Activated CD4-positive, alpha-beta T cell treated with anti-CD3 and anti-CD28 coated beads, Interleukin-2, amount 50 U/mL, for 48 hours (primary cell): Measurements from ENCODE around the gene SEMA7A.

Experiments
- DNase-seq, 2 experiments: peaks; one replicate each; pipeline ENCODE4 v3.0.0-alpha.2; 2020

The SEMA7A gene

DNA sequence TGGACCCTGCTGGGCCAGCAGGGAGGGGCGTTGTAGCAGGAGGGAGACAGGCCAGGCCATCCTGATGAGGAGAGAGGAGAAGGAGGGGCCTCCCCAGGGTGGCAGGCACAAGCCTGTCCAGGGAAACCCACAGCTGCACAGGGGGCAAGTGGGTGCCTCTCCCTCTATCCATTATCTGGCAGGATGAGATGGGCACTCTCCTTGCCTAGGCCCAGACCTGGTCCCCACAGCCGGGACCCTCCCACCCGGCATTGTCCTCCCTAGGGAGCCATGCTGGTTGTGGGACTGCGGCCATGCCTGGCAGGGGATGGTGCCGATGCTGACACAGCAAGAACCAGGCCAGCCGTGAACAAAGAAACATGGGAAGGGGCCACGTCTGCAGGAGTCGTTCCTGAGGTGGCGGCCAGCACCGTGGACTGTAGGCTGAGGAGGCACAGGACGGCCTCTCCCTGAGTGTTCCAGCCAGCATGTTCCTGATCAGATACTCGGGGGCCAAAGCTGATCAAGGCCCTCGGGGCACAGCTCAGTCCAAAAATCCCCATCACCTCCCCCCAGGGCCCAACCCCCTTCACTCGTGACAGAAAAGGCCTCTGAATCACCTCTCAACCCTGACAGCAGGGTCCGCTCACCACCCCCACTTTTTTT is 47.1 kb downstream of the SEMA7A start:
- DNase-seq: no peak

DNA sequence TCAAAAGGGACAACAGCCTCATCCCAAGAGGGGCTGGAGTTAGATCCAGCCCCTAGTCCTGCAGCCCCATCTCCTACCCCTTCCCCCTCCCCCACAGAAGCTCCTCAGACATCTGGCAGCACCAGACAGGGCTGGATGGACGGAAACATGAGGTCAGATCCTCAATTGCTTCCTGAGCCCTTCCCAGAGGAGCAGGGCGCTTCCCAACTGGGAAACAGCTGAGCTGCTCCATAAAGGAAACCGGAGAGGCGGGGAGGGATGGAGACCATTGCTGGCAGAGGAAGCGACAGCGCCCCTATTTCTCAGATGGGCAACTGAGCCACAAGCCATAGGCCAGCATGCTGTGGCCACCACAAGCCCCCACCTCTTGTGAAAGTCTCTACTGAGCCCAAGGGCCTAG is 48.0 kb downstream of the SEMA7A start:
- DNase-seq: no peak

DNA sequence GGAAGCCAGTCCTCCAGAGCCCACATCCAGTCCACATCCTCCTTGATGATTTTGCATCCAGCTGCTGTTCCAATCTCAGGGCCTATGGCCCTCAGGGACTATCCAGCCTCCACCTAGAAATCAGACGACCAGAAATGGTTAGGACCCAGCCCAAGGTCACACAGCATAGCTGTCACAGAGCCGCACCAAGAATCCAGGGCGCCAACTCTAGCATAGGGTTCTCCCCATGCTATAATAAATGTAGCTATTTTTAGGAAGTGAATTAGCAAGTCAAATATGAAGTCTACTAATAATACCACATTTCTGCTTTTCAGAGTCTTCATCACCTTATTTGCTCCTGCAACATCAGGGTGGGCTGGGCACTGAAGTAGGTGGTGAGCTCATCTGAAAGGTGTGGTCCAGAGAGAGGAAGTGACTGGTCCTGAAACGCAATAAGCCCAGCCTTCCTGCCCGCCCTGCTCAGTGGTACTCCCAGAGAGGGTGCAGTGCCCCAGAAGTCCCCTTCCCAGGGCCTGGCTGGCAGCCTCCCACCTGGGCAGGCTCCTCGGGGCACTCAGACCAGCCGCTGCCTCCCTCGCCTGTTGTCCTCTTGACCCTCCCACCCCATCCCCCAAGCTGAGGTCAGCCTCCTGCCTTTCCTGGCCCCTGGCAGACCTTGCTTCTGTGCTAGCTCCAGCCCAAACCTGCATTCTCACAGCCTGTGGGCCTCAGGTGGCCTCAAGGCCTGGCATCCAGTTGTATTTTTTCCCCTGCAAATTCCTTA is 48.7 kb downstream of the SEMA7A start:
- peak; percentile 71 to 77 for DNase-seq

DNA sequence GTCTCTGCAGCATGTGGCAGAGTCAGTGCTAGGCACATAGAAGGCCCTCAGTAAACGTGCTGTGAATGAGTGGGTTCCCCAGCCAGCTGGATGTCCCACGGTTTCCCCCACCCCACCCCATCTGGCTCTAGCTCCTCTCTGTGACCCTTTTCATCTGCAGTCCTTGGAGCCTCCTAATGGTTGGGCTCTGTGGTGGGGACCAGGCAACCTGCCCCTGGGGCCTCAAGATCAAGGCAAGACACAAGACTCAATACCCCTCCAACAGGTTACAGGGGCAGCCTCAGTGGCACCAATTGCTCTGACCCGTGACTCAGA is 49.2 kb downstream of the SEMA7A start:
- DNase-seq: no peak

DNA sequence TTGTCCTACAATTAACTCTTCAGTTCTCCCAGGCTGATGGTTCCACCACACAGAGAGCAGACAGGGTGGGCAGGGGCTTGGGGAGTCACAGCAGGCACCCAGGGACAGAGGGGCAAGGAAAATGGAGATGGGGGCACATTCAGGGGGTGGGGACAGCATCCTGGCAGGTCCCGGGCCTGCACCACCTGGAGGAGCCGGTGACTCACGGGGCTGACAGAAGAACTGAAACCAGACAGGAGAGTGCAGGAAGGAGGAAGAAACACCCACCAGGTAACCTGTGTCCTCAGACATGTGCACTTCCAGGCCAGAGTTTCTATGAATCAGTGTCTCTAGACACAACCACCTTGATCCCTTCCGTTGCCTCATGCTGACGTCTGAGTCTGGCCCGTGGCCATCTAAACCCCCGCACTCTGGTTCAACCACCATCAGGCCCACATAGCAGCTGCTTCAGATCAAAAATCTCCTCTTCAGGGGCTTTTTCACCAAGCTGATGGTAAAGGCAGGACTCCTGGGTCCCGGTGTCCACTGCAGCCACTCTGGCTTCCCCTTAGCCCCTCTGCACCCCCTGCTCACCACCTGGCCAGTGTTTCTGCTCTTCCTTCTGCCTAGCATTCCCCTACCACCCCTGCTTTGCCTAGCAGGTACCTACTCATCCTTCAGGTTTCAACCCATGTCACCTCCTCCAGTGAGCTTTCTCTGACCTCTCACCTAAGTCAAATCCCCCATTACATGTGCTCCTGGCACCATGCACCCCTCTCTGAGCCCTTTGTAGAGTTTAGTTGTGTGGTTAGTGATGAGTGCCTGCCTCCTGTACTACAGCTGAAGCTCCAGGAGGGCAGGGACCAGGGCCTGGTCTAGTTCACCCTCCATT is 49.8 kb downstream of the SEMA7A start:
- peak; percentile 83 to 89 for DNase-seq

DNA sequence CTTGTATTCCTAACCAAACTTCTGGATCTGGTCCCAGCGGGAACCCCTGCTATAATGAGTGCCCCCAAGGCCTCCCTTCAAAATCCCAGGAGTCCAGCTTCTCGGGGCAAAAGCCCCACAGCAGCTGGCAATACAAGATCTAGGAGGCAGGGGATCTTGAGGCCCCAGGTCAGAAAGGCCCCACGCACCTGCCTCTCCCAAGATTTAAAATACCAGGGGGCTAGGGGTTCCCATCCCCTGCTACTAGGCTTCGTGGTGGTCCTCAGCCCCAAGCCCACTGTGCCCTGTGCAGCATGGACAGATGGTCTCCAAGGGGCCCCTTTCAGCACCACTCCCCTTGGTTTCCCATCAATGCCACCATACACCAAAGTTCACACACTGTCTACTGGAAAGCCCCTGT is 50.5 kb downstream of the SEMA7A start:
- no peak for DNase-seq

DNA sequence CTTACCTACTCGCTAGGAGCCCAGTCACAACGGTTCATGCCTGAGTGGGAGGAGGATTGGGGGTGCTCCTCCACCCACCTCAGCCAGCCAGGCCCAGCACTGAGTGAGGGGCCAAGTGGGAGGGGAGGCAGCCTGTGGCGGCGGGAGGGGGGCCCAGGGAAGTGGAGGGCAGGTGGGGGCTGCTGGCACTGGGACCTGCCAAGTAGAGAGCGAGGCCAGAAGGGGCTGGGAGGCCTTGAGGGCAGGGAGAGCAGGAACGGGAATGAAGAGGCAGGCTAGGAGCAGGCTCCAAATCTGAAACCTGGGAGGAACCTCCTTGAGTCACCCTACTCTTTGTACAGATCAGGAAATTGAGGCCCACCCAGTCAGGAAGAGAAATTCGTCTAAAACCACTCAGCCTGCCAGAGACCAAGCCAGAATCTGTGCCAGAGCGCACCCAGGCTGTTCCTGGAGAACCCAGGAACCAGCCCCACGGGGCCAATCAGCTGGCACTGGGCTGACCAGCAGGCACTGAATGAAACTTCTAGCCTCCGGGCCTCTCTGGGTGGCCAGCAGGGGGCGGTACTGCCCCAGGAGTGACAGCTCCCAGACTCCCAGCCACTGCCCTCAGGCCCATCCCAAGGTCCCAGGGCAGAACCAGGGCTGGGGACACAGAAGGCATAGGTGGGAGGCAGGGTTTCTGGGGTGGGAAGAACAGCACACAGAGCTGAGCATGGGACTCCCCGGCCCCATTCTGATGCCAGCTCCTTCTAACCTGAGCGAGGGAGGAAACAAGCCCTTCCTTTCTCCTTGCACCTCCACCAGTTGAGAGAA is 51.5 kb downstream of the SEMA7A start:
- DNase-seq: peak; percentile 86 to 91

DNA sequence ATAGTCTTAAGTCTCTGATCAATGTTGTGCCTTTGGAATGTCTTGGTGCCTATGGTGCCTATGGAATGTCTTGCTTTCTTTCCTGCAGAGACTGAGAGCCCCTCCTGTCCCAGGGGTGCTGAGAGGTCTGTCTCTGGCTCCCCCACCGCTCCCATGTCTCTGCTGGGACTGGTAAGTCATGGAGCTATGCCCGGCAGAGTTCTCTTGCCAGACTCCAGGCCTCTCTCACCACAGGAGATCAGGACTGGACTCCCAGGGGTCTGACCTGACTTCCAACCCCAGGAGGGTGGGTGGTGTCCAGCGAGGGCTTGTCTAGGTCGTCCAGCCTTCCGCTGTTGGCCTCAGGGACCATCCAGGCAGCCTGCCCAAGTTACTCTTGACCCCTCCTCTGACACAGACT is 52.3 kb downstream of the SEMA7A start:
- peak; percentile 6 to 10 for DNase-seq

DNA sequence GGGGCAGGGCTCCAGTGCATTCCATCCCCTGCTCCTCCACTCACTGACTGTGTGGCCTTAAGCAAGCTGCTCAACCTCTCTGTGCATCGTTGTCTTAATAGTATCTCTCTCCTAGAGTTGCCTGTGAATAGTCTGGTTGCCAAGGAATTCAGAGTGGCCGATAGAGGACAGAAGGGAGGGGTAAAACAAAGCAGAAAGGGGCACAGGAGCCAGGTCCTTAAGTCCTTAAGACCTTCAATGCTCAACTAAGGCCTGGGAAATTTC is 52.6 kb downstream of the SEMA7A start:
- no peak for DNase-seq

DNA sequence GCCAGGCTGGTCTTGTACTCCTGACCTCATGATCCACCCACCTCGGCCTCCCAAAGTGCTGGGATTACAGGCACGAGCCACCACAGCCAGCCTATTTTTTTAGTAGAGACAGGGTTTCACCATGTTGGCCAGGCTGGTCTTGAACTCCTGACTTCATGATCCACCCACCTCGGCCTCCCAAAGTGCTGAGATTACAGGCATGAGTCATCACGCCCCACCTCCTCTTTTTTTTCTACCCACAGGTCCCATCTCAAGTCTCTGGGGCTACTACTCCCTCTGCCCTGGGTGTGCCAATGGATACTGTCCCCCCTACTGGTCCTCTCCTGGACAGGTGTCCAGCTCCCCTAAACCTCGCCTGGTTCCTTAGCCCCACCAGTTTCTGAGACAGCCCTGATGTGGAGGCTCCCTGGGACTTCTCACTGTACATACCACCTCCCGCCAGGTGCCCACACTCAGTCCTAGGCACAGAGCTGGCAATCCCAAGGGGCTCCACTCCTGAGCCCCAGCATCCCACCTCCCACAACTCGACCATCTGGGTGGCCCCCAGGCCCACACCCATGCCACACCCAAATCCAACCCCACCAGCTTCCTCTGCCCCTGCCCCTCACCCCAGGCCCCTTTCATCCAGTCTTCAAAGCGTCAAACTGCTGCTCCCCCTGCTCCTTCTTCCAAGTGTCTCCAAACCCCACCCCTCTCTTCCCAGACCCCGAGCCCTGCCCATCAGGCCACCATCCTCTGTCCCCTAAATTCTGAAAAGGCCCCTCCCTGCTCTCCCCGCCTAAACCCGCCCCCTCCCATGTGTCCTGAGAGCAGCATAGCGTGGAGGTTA is 53.2 kb downstream of the SEMA7A start:
- DNase-seq: peak; percentile 13 to 23

DNA sequence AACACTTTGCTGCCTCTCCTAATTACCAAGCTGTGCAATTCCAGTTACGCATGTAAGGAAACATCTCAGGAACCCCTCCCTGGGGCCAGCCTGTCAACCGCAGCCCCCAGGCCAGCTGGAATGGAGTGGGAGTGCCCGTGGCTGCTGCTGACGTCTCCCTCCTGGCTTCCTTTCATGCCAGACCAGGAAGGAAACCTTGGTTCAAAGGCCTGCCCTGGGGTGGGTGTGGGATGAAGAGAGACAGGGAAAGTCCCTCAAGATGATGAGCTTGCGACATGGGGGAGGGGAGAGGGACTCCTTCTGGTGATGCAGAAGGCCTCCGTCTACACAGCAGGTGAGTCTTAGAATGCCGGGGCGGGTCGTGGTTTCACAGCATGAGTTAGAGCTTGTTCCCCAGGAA is 54.9 kb downstream of the SEMA7A start:
- peak; percentile 77 to 86 for DNase-seq

DNA sequence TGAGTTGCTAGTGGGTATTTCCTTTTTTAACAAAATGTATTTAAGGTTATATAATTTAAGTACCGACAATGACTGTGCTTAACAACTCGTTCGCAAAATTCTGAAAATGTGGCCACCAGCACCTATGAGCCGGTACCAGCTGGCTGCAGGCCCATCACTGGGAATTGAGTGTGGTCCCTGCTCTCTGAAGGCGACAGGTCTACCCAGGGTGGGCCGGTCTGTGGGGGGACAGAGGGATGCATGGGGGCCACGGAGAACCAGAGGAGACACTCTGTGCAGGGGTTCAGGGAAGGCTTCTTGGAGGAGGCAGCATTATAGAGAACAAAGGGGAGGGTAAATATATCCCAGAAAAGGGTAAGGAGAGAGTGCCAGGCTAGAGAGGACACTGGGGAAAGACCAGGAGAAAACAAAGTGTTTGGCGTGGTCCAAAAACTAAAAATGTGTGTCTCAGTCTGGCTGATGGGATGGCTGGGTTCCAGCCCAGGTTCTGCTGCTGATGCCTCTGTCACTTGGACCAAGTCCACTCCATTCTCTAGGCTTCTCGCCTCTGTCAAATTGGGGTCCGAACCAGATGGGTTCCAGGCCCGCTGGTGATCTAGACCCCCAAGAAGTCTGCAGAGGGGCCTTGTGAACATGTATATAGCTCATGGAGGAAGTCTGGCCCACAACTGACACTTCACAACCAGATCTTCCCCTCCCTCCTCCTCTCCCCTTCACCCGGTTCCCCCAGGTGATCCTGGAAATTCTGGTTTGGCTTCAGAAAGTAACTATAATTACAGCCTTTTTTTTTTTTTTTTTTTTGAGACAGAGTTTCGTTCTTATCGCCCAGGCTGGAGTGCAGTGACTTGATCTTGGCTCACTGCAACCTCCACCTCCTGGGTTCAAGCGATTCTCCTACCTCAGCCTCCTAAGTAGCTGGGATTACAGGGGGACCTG is 55.7 kb downstream of the SEMA7A start:
- peak in 1 of 2 experiments; percentile 12 for DNase-seq

DNA sequence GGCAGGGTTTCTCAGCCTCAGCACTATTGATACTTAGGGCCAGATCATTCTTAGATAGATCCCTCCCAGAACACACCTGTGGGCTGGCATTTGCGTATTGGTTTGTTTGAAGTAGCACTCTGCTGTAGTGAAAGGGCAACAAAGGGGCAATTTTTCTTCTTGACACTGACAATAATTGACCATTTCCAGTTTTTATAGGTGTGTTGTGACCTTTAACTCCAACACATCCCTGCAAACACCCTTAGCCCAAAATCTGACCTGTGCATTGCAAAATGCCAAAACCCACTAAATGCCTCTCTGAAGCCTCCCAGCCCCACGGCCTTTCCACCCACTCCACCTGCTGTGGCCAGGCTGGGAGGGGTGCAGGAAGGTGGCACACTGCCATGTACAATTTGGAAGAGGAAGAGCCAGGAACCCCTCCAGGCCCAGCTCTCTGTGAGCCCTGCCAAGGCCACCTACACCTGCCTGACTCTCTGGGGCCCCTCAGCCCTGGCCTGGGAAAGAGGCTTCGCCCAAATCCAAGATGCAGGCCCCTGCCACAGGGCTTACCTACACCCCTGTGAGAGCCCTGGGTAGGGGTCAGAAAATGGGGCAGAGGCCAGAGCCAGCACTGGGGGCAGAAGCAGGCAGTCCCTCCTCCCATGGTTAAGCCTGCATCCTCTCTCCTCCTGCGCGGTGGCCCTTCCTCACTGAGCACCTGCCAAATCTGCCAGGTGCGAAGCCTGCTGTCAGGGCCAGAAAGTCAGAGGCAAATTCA is 56.8 kb downstream of the SEMA7A start:
- DNase-seq: no peak

DNA sequence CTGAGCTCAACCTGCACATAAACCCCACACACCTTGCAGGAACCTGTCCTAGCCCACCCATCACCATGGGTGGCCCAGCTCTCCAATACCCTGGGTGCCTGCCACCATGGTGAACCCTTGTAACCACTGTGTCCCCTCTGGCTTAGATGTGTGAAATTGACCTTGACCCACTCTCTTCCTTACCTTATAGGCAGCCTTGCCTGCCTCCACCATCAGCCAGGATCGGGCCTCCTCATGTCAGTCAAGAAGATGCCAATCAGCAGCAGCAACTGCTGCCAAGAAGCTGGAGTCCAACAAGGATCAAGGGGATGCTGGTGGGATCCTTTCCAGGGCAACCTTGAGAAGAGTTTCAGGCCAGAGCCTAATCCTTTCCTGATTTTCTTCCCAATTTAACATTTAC is 57.5 kb downstream of the SEMA7A start:
- DNase-seq: no peak

DNA sequence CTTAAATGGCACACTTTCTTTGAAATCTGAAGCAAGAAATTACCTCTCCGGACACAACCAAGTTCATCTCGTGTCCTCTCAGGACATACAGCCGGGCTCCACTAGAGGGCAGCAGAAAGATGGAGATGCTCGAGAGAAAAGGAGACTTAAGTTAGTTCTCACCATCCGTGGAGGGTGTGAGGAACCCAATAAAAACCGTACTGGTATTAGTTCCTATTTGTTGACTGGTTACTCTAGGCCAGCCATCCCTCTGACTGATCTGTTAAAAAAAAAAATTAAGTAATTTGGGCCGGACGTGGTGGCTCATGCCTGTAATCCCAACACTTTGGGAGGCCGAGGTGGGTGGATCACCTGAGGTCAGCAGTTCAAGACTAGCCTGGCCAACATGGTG is 58.5 kb downstream of the SEMA7A start:
- peak; percentile 93 for DNase-seq

DNA sequence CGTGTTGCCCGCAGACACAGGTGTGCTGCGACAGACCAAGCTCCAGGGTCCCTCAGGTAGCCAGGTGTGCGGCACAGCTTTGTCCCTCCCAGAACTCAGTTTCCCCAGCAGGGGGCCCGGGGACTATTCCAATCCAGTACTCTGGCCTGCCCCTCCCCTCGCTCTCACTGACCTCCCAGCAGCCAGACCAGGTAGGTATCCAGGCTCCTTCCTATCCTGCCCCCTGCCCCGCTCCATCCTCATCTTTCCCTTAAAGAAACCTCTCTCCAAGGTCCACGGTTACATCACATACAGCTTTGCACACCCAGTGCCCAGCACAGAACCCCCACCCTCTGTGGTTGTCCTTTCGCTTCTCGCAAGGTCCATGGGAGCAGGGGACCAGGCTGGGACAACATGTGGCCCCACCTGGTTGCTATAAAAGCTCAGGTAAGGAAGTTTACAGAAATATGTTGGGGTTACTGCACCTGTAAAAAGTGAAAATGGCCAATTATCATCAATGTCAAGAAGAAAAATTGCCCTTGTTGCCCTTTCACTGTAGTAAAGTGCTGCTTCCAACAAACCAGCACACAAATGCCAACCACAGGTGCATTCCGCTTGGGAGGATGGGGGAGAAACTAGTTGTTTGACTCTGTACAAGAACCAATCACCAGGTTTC is 59.0 kb downstream of the SEMA7A start:
- no peak for DNase-seq

DNA sequence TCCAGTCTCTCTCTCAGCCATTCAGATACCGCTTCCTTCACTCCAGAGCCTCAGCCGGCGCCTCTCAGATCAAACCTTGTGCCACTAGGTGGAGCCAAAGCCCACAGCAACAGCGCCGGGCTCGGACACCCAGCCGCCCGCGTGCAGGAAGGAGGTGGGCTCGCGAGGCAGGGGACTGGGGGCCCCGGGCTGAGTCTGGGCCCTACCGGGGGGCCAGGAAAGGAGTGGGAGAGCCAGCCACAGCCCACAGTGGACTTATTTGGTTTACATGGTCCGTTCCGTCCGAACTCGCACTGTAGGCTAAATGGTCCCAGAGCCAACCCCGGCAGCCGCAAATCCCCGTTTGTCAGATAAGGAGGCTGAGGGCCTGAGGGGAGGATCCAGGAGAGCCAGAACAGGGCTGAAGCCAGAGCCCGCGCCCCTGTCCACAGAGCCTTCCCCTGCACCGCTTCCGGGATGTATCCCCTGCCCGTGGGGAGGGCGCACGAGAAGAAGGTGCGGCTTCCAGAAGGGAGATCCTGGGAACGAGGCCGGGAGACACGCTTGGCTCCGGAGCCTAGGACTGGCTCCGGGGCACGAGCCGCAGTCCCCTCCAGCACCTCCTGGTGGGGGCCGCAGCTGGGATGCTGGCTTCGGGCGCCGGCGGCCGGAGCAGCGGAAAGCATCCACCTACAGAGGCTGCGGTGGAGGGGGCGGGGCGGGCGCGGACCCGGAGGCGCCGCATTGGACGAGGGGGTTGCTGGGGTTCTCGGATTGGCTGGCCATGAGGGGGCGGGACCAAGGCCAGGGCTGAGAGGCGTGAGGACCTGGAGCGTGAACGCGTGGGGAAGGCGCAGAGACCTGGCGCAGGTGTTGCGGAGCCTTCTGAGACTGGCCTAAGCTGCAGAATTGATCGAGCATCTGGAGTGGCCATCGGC is 59.8 kb downstream of the SEMA7A start:
- peak; percentile 97 for DNase-seq

DNA sequence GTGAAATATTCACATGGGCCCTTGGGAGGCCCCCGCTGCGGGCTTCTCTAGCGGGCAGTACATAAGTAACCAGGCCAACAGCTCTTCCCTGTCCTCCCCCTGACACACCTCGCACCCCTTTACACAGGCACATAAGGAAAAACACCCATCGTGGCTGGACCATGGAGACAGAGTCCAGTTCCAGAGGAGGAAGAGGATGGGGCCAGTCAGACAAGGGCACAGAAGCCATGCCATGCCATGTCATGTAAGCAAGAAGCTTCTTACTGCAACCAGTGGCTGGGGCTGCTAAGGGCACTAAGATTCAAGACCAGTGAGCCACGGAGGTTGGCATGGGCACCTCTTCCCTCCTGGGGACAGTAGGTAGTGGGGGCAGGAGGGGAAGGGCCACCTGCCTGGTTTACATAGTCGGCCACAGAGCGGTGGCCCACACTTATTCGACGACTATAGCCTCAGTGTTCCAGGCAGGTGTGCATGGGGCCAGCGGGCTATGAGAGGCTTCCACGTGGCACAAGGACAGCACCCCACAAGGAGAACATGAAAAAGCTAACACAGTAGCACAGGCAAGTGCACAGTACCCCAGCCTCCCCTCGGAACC is 60.6 kb downstream of the SEMA7A start:
- DNase-seq: no peak
